Brain microvascular endothelial cell (primary cell): ENCODE data around the gene SKAP1.

Experiments
- DNase-seq: peaks from one replicate; pipeline ENCODE4 v3.0.0-alpha.2; 2020
- H3K27ac ChIP-seq: fragments of 250-450 bp; sonication (Bioruptor Pico); 2 replicates; pipeline ENCODE4 v1.5.1; 2020; ENCODE audit warnings: mild to moderate bottlenecking, moderate library complexity
- H3K27me3 ChIP-seq: fragments of 250-450 bp; sonication (Bioruptor Pico); replicated peaks from 2 replicates; pipeline ENCODE4 v1.5.1; 2020; ENCODE audit warnings: mild to moderate bottlenecking
- H3K36me3 ChIP-seq: fragments of 250-450 bp; sonication (Bioruptor Pico); replicated peaks from 2 replicates; pipeline ENCODE4 v1.5.1; 2020; ENCODE audit warnings: mild to moderate bottlenecking
- H3K4me3 ChIP-seq: 2 replicates; pipeline ENCODE4 v1.5.1; 2011; ENCODE audit warnings: low read depth, mild to moderate bottlenecking, control low read depth, low read length, moderate library complexity
- in situ Hi-C: cut with HindIII; loops from 2 replicates; pipeline ENCODE4 v1.10.0; 2017; ENCODE audit warnings: low sequenced_read_pairs, low pct_ligation_motif_present
- TF ChIP-seq, protein P1 (sequence below): IDR thresholded peaks from 2 replicates; pipeline ENCODE4 v1.5.1; 2011; ENCODE audit warnings: low read depth, mild to moderate bottlenecking, moderate library complexity, low read length, control low read depth, inconsistent platforms; ENCODE audit errors: missing control alignments

The SKAP1 gene

DNA sequence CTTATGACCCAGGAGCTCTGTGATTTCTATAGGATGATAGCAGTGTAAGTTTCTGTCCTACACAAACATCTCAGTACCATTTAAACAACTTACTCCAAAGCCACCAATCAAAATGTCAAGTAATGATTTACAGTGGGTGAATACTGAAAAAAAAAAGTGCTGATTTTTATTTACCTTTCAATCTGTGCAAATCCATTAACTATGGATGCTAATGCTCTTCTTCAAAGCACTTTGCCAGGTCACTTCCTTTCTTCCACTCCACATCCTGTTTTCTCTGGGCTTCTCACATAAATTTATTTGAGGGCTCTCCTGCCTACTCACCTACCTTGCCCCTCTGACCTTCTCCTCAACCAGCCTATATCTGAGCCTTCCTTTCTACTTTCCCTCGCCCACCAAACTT is 101.6 kb downstream of the SKAP1 start:
- Histone ChIP-seq H3K4me3 (no peak overlapping the region), H3K27ac (no peak overlapping the region), H3K36me3 (no peaks in the 10 kb centered on the region), H3K27me3 (peaks cover 43% of the 10 kb centered on the region)
- TF ChIP-seq, protein P1, sequence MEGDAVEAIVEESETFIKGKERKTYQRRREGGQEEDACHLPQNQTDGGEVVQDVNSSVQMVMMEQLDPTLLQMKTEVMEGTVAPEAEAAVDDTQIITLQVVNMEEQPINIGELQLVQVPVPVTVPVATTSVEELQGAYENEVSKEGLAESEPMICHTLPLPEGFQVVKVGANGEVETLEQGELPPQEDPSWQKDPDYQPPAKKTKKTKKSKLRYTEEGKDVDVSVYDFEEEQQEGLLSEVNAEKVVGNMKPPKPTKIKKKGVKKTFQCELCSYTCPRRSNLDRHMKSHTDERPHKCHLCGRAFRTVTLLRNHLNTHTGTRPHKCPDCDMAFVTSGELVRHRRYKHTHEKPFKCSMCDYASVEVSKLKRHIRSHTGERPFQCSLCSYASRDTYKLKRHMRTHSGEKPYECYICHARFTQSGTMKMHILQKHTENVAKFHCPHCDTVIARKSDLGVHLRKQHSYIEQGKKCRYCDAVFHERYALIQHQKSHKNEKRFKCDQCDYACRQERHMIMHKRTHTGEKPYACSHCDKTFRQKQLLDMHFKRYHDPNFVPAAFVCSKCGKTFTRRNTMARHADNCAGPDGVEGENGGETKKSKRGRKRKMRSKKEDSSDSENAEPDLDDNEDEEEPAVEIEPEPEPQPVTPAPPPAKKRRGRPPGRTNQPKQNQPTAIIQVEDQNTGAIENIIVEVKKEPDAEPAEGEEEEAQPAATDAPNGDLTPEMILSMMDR: no peak
- in situ Hi-C loops: no loop called here
- no peak for DNase-seq

DNA sequence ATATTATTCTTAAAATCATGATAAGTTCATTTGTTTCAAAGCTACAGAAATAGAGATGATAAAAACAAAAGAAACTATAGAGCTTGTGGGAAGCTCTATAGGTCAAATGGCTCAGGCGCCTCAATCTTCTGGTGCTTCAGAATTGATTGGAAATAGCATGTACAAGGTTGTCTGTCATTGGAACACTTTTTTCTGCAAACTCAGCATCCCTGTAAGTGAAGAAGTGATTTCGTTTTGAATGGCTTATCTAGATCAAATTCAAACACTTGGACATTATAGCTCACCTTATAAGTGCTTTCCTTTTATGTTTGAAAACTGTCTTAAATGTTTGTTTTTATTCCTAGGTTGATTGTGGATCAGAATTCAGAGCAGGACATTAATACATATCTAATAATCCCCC is 103.7 kb downstream of the SKAP1 start:
- TF ChIP-seq, protein P1: no peak
- H3K27me3 ChIP-seq: peaks cover 40% of the 10 kb centered on the region
- no peak overlapping the region for H3K4me3 ChIP-seq

DNA sequence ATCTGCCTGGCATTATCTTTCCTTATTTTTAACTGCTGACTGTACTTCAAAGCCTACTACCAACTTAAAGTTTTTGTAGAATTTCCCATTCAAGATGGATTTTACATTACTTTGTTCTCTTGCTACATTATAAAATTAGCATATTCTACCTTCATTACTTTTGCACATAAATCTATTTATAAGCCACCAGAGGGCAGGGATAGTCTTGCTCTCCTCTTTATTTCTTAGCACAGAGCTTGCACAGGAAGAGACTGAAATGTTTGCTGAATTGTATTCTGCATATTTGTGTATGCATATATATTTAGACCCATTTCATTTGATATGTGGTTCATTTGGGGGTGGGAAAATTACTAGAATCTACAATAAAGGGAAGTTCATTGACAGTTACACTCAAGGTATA is 108.0 kb downstream of the SKAP1 start:
- H3K4me3 ChIP-seq: no peak overlapping the region
- H3K36me3 ChIP-seq: no peaks in the 10 kb centered on the region
- DNase-seq: no peak
- H3K27ac ChIP-seq: no peak overlapping the region
- TF ChIP-seq, protein P1: peak; percentile 31
- in situ Hi-C loops: no loop called here
- peaks cover 31% of the 10 kb centered on the region for H3K27me3 ChIP-seq

More for the DNA sequence above, 103.7 kb downstream of the SKAP1 start:
- in situ Hi-C loops: no loop called here
- DNase-seq: no peak
- Histone ChIP-seq H3K36me3 (no peaks in the 10 kb centered on the region), H3K27ac (no peak overlapping the region)

DNA sequence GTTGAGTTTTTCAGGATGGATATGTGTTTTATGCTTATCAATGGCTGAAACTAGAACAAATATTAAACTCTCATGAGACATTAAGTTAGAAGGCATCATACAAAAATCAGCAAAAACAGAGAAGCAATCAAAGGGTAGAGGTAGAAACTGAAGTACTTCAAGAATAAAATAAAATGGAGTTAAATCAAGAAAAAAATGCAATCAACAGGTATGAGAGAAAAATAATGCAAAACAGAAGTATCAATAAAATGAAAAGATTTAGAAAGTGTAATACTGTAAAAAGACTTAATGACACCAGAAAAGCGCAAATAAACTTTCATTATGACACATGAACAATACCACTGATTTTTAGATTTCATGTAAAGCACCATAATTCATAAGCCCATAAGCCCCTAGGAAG is 112.3 kb downstream of the SKAP1 start:
- TF ChIP-seq, protein P1: no peak
- in situ Hi-C loops: no loop called here
- Histone ChIP-seq H3K27me3 (peaks cover 51% of the 10 kb centered on the region), H3K4me3 (no peak overlapping the region), H3K27ac (no peak overlapping the region), H3K36me3 (no peaks in the 10 kb centered on the region)
- no peak for DNase-seq

DNA sequence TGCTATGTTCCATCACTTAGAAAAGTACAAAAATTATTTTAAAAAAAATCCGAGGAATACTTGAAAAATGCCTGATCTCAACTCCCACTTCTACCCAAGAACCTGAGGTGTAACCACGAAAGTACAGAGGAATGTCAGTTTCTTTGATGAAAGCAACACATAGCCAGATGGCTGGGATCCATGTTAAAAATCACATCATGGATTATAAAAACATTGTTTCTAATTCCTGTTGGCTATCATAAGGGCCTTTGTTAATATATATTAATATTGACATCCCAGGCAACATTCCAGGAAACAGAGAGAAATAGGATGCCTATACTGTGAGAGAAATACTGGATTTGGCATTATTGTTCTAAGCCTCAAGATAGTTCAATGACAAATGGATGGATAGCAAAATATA is 115.3 kb downstream of the SKAP1 start:
- Histone ChIP-seq H3K27me3 (peaks cover 68% of the 10 kb centered on the region), H3K27ac (no peak overlapping the region), H3K36me3 (no peaks in the 10 kb centered on the region), H3K4me3 (no peak overlapping the region)
- DNase-seq: no peak
- TF ChIP-seq, protein P1: no peak
- in situ Hi-C loops: no loop called here

DNA sequence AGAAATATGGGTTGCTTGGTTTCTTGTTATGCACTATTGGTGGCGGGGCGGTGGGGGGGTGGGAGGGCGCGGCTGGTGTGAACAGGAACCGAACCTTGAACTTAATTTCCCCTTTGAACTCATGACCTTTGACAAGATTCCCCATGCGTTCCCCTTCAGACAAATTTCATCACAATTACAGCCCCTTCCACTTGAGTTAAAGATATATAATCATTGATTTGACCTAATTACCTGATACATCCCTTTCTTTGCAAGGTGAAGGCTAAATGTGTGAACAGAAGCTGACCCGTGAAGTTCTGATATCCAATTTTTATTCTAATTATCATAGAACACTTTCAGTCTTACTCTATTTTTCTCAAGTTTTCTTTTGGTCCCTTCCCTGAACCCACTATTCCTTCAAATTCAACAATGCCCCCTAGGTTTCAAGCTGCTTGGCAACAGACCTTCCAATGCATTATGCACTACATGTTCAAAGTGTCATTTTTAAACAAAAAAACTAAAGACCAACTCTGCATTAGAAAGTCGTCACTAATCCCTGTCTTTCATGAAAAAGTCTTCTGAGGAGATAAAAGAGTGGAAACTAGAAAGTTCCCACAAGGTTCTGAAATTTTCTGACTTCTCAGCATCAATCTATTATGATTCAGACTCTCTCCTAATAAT is 116.8 kb downstream of the SKAP1 start:
- H3K27ac ChIP-seq: no peak overlapping the region
- H3K36me3 ChIP-seq: no peaks in the 10 kb centered on the region
- H3K27me3 ChIP-seq: peaks cover 75% of the 10 kb centered on the region
- no peak for DNase-seq
- in situ Hi-C loops: no loop called here
- no peak overlapping the region for H3K4me3 ChIP-seq
- TF ChIP-seq, protein P1: no peak
